GM21381 (cell line): ENCODE data around the gene RHOT1.
"Not testable (repeated sequence)": the region's sequence is repeated elsewhere in the genome, so short reads cannot be mapped to it uniquely, and the experiment has no call there.

ENCODE experiments used
- ATAC-seq: cut with Tn5 transposase; IDR thresholded peaks from one replicate; pipeline ENCODE4 v1.9.1; 2021; ENCODE audit warnings: mild to moderate bottlenecking, moderate library complexity; ENCODE audit not compliant: unreplicated experiment

The RHOT1 gene

DNA sequence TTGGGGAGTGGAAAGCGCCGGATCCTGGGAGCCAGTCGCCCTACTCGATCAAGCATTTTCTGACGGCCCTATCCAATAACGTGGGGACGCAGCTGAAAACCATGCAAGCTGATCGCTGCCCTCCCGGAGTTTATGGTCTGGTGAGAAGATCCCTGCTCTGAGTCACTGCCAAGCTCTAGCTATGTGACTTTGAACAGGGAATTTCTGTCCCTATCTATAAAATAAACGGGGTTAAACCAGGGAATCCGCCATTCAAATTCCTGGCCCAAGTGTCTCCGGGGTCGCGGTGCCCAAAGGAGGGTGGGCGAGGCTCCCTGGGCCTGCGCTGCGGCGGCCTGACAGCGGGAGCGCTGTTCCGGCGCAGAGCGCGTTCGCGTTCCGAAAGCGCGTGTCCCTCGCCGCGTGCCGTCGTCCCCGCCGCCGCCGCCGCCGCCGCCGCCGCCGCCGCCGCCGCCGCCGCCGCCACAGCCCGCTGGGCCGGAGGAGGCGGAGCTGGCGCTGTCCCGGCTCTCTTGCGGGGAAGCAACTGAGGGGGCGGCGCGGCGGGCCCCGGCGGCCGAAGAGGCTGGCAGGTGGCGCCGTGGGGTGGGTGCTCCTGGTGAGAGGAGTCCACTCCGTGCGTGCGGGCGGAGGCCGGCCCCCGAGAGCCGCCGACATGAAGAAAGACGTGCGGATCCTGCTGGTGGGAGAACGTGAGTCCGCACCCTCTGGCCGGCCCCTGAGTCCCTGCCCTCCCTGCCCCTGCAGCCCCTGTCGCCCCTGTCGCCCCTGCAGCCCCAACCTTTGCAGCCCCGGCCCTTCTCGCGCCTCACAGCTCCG, at the start of gene RHOT1:
Gene RHOT1, plus strand, starts transcription at position 465 of the 819 bp plus-strand sequence. Its CDS starts 191 bp downstream, at position 656.
- peak; percentile 76 for ATAC-seq

DNA sequence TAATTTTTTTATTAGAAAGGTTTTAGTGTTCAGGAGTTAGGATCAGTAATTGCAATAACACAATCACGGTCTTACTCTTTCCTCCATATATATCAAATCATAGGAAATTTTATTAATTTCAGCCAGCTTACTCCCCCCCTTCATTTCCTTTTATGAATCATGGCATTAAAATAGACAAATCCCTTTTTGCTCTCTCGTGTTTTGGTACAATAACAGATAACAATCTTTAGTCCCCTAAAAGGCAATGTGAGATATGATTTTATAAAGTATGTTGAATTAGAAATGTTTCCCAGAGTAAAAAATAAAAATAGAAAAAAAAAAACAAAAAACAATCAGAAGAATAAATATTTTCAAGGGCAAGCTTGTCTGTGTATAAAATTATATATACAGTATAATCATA, 42.6 kb upstream of the RHOT1 start:
- ATAC-seq = no peak

DNA sequence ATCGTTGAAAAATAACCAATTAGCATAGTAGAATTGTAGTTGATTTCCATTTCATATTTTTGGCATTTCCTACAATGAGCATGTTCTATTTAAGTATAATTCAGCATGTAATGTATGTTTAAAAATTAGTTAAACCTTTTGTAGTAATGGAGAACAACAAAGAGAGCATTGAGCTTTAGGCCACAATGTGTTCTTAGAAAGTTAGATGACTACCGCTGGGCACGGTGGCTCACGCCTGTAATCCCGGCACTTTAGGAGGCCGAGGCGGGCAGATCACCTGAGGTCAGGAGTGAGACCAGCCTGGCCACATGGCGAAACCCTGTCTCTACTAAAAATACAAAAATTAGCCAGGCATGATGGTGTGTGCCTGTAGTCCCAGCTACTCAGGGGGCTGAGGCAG, 42.0 kb upstream of the RHOT1 start:
- not testable (repeated sequence) for ATAC-seq

DNA sequence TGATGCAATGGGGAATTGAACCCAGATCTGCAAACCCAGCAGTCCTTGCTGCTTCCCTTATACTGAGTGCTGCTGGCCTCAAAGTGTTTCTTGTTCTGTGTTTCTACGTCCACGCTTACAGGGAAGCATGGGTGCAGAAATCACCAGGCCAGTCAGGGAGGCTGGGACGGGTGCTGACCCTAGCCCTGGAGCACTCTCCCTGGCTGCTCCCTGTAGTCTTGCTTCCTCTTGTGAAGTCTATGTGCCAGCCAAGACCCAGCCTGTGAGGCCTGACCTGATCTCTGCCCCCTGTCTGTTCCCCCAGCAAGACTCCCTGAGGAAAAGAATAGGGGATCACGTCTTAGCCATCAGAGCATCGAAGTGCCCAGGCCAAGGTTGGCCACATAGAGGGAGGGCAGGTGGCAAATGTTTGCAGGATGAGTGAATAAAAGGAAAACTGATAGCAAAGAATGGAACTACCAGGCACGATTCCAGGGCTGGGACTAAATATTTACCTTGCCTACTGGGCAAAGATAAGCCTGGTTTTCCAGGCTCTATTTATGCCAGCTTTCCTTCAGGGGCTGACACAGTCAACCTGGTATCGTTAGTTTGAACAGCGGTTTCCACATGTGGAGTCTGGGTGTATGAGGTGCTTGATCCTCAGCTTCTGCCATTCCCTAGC, 41.2 kb upstream of the RHOT1 start:
- no peak for ATAC-seq

DNA sequence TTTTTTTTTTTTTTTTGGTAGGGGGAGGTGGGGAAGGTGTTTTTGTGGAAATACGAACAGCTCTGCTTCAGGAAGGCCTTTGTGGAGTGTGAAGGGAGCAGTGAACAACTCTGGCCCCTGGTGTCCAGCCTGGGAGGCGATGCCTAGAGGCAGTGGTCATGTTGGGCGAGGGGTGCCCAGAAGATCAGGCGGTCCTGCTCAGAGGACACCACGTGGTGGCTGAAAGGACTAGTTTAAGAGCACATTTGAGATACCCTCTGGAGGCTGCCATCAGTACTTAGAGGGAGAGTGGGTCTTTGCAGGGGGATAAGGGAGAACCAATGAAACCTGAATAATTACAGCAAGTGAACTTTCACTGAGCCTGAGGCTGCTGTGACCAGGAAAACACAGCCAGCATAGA, 40.1 kb upstream of the RHOT1 start:
- ATAC-seq = no peak

DNA sequence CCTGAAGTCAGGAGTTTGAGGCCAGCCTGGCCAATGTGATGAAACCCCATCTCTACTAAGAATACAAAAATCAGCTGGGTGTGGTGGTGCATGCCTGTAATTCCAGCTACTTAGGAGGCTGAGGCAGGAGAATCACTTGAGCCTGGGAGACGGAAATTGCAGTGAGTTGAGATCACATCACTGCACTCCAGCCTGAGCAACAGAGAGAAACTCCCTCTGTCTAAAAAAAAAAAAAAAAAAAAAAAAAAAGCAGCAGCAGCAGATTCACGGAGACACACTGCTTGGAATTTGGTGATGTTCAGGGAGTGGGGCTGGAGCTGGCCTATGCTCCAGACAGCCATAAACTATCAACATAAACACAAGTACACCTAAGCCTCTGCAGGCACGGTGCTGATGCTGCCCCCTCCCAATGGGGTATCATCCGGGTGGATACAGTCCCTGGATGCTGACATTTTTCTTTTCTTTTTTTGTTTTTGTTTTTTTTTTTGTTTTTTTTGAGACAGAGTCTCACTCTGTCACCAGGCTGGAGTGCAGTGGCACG, 39.6 kb upstream of the RHOT1 start:
- no peak for ATAC-seq

DNA sequence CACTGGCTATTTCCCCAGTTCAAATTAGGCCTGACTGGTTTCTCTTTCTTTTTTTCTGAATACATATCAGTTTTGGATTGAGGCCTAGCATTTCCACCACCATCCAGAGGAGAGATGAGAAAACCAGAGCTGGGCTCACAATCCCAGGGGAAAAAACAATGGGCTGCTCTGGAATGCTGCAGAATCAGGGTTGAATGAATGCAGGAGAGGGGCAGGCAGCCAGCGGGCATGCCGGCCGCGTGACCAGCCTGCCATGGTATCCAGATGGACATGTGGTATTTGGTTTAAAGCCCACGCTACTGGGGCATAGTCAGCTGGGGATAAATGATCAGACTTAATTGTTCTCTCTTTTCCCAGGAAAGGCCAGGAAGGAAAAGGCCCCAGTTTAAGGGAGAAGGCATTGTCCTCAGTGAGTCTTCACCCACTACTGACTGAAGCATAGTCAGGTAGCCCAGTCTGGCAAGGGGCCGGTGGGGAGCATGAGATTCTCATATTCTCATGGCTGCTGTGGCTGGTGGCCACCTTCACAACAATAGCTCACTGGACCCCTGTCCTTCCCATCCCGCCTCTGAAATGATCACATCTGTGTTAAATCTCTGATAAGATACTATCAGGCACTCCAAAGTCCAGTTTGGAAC, 38.7 kb upstream of the RHOT1 start:
- ATAC-seq = no peak

DNA sequence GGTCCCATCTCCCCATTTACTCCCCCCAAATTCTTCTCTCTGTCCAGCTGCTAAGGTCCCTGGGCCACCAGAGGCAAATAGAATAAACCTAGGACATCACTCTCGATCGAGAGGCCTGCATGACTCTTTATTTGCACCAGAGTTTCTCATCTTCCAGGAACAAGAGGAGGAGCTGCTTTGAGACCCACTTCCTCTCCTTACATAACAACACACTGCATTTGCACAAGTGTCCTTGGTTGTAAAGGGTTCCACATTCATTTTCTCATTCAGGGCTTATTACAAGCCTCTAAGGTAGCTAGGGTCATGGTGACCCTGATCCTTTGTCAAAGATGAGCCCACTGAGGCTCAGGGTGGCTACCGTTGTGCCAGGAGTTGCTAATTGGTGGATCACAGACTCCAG, 38.1 kb upstream of the RHOT1 start:
- ATAC-seq = no peak

DNA sequence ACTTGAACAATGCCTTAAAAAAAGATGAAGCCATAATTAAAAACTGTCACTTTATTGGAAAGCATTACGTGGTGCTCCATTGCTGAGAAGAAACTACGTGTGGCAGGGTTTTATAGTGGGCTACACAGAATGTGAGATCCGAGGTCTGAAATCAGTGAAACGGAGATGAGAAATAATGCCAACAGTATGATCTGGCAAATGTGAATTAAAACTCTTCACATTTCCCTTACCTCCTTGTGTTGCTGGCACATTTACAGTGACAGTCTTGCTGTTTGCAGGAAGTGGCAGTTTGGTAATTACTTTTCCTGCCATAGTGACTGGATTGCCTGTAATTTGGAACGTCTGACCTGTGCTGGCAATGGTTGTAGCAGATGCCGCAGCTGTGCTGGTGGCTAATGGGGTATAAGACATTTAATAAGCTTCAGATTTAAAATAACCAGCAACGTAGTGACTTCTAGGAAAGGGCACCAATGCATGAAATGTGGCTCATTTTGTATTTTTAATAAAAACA, 35.8 kb upstream of the RHOT1 start:
- ATAC-seq = not testable (repeated sequence)

DNA sequence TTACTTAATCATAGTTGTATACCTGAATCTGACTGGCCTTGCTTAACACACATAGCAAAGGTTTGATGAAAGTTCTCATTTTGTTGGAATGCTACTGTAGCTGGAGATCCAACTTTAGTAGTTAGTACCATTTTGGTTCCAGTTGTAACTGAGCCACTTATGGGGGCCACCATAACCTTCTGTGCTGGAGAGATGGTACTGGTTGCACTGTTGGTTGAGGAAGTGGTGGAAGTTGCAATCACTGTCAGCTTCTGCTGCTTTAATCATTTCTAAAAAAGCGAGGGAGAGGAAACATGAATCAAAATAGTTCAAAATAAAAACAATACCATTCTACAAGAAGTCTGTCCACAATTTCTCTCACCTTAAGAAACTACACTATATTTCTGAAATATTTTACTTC, 35.1 kb upstream of the RHOT1 start:
- not testable (repeated sequence) for ATAC-seq

DNA sequence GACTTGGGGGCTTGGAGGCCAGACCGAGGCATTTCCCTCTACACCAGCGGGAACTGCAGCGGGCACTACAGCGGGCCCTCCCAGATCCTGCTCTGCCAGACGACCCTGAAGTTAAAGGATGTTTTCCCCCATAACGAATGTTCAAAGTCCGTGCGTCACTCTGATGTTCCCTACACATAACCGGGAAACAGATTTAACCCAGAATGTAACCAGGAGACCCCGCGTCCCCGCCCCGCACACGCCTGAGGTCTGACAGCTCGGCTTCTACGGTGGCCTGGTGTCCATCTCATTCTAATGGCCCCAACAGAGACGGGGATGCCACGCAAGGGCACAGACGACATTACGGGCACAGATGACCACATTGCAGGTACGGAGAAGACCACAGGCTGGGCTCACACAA, 31.7 kb upstream of the RHOT1 start:
- no peak for ATAC-seq

DNA sequence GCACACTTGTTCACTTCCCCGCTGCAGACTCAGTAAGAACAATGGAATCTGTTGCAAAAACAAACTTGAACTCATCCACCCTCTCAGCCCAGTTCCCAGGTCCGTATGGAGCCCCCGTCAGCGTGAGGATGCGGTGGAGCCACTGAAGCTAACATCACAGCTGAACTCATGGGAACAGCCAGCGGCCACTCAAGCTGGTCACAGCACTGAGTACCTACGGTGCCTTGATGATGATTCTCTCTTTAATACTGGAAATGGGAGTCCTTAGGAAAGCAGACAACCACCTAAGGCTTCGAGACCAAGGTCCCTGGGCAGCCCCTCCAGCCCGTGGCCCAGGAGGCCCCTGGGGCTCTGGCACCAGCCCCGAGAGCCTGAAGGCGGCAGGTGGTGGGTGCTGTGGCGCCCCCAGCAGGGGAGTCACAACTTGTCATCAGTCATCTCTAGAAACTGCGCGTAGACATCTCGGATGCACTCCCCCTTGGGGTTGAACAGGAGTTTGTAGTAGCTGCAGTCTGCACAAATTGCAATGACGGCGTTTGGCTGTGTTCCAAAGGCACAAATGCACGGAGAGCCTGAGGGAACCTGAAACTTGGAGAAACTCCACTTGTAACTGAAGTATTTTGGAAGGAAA, 31.0 kb upstream of the RHOT1 start:
- no peak for ATAC-seq

DNA sequence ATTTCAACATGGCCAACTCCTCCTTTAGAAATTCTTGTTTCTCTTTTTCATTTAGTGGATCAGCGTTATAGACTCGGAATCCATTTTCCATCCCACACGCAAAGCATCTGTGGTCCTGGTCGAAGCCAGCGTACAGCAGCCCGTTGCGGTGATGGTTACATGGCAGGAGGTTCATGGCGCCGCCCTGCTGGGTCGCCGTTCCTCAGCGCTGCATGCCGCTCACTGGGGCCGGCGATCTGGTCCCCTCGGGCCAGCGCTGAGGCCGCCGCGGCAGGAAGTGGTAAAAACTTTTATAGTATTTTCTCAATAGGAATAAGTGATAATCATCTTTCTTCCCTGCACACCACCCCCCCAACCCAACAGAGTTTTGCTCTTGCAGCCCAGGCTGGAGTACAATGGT, 29.9 kb upstream of the RHOT1 start:
- no peak for ATAC-seq

DNA sequence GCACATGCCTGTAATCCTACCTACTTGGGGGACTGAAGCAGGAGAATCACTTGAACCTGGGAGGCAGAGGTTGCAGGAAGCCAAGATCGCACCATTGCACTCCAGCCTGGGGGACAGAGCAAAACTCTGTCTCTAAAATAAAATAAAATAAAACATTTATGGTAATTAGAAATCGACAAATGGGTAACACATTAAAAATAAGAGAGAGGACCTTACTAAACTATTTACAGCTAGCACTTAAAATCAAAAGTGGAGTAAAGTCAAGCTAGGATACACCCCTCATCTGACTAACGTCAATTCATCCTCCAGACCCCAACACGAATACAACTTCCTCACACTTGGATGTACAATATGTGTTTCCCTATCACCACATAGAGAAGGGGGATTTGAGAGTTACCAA, 27.8 kb upstream of the RHOT1 start:
- ATAC-seq = no peak

DNA sequence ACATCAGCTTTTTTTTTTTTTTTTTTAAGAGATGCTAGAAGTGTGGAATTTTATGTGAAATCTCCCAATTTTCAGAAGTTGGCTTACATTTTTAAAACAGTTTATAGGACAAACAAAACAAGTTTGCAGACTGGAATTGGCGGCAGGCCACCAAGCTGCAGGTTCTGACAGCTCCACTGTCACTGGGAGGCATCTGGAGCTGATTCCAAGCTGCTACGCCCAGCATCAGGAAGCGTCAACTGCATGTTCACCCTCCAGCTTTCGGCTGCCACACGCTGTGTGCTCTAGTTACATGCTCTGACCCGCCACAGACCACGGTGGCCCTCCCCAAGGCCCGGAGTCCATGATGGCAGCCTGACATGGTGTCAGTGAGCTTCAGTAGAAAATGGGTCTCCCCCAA, 26.8 kb upstream of the RHOT1 start:
- not testable (repeated sequence) for ATAC-seq

DNA sequence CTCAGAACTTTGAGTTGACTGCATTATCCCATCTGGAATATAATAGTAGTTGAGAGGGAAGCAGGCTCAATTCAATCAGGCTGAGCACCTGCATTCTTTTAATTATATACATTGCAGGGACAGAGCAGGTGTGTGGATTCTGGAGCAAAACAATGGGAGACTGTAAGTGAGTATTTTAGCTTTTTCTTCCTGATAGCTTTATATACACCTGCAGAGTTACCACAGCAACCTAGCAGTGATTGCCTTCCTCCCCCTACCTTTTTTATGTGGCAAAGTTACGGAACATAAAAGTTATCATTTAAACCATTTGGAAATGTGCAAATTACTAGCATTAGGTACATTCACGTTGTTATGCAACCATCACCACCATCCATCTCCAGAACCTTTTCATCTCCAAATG, 25.4 kb upstream of the RHOT1 start:
- ATAC-seq = no peak

DNA sequence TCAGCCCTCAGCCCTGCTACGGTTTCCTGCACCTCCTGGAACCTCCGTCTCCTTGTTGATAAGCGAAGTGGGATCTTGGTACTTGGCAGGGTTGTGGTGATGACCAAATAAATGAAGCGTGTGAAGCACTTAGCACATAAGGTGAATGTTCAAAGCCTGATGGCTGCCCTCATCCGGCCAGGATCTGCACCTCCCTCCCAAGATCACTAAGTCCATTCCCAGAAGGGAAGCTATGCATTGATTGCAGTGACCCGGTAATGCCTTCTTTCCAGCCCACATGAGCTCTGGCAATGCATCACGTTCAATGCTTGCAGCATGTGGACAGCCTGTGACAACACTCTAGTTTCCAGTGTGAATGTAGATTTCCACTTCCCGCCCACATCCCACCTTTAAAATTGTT, 24.9 kb upstream of the RHOT1 start:
- ATAC-seq = no peak

DNA sequence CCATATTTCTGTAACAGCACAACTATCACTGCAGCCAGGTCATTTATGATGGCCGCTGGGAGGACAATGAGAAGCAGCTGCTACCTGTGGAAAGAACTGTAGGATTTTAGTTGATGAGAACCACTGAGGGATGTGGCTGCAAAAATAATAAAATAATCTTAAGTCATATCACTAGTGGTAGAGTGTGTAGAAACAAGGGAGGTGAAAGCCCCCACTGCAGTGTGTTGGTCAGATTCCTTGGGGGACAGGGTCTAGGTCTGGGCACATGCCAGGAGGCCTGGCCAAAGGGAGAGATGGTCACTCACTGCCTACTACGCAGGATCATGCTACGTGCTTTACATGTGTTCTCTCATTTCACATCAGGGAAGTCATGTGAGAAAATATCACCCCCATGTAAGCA, 24.2 kb upstream of the RHOT1 start:
- ATAC-seq = not testable (repeated sequence)

DNA sequence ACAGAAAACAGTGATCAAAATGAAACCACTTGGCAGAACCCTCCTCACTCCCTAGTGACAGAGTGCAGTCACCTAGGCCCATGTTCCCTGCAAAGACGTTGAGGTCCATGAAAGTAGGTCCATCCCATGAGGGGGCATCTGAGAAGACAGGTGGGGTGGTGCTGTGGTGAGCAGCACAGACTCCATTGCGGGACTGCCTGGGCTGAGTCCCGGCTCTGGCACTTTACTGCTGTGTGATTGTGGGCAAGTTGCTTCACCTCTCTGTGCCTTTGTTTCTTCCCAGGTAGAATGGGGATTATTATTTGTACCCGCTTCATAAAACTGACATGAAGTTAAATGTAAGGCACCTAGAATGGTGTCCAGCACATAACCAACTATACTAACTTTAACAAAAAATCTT, 23.5 kb upstream of the RHOT1 start:
- no peak for ATAC-seq

DNA sequence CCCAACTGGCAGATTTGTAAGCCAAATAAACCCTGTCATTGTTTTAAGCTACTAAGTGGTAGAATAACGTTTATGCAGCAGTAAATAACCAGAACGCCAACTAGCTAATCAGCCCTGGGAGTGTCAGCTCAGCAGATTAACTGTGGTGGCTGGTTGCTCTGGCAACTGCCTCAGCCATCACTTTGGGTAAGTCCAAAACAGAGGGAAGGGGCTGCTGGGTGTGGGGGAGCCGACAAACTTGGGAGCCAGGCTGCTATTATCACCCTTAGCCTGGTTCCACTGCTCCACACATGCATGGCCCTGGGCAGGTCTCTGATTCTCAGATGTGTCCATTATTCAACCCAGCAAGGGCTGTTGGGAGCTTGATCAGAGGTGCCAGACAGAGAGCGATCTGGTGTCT, 22.2 kb upstream of the RHOT1 start:
- ATAC-seq = no peak

DNA sequence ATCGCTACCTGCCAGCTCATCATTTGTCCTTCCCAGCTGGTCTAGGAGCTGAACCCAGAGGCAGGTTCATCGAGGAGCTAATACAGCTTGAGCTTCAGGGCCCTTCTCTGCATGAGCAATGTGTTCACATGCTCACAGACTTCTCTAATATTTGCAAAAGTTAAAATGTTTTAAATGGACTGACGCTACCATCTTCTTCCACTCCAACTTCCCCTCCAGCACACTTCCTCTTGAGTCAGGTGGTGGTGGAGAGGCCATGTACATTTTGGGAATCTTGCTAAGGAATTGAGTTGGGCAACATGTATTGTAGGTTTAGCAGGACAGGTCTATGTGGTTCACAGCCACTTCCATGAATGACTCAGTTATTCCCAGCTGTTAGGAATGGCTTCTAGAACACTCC, 21.6 kb upstream of the RHOT1 start:
- ATAC-seq = no peak
